ENCODE results near the gene ZNF407.
A peak's percentile ranks its signal among the peaks of the same experiment; 100 is the strongest.

The ZNF407 gene

DNA sequence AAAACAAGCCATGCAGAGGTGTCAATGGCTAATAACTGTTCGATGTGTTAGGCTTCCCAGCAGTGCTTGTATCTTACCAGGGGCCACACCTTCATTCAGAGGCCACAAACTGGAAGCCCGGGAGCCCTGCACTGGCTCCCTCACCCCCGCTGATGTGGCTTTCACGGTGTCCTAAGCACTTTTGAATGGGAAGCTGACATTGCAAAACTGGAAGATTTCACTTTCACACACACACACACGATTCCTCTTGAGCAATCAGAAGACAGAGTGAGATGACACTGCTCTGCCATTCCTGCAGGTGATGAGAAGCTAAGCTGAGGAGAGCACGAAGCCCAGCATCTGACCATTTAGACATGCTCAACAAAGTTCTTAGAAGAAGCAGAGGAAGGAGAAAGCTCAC is 8.6 kb upstream of the ZNF407 start:
- no peak for DNase-seq (ENCODE audit: low spot score)

- DNase-seq (ENCODE audit: low spot score), result no peak
Observed at GRCh38 chr18:74589811-74590210, 7.9 kb upstream of the ZNF407 start.

- no peak for DNase-seq (ENCODE audit: low spot score)
Observed at GRCh38 chr18:74590671-74591070, 7.0 kb upstream of the ZNF407 start.

DNA sequence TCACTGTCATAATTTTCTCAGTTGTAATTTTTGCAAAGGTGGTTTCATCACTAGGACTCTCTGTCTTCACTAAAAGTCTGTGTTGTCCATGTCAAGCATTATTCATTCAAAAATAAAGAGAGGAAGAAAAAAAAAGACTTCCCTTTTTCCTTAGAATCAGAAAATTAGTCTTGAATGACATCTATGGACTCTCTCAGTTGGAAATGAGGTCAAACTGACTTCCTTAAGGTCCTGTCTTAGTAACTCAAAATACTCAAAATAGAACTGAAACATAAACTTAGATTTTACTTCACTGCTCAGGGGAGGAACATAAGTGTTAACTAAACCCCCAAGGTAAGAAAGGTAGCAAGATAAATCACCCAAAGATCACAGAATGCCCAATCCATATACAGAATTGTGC is 2.2 kb upstream of the ZNF407 start:
- DNase-seq (ENCODE audit: low spot score), result no peak

DNA sequence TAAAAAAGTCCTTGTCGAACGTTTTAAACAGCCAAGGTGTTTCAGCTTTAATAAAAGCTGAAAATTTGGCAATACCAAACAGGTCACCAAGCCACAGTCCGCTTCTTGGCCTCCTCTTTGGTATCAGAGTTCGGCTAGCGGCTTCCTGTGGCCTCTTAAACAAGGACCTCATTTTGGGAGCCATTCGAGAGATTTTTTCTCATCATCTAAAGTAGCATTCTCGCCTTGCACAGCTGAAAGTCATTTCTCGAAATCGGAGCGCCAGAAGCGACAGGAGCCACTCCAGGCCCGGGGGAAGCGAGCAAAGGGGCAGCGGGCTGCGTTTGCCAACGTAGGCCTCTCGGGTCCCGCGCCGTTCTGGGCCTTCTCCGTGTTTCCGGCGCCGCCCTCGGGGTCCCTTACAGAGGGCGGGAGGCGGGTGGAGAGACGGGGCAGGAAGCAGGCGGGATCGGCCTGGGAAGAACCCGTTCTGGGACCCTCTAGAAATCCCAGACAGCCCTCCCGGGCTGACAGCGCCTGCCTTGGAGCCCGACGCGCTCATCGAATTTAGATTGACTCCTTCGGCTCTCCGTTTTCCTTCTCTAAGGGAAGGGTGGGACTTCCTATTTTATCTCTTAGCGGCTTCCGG is 522 bp upstream of the ZNF407 start:
- DNase-seq (ENCODE audit: low spot score), result no peak

DNA sequence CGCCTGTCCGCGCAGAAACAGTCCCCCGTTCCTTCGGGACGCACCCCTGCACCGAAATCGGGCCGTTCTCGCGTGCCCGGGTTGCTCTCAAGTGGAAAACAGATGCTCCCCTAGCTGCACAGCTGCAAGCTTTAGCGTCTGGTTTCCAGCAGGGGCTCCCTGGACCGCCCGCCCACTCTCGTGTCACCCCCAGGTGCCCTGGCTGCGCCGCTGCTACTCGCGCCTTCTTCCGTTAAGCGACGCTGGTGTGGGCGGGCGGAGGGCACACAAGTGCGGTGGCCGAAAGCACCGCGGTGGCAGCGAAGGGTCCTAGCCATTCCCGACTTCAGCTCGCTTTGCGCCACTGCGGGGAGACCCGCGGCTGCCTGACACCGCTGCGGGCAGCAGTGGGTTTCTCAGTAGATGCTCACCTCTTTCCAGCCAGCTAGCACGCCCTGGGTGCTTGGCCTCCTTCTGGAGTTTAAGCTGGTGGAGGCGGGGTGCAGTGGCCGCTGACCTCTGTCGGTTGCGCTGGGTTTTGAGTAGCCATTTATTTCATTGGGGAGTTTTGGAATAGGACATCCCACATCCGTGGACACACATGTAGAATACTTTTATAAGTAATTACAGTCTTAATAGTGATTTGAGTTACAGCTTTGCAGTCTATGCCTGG is 806 bp downstream of the ZNF407 start:
- DNase-seq (ENCODE audit: low spot score), result peak; percentile 45

GRCh38 chr18:74604361-74604760 is 6.7 kb downstream of the ZNF407 start:
- no peak for DNase-seq (ENCODE audit: low spot score)

DNA sequence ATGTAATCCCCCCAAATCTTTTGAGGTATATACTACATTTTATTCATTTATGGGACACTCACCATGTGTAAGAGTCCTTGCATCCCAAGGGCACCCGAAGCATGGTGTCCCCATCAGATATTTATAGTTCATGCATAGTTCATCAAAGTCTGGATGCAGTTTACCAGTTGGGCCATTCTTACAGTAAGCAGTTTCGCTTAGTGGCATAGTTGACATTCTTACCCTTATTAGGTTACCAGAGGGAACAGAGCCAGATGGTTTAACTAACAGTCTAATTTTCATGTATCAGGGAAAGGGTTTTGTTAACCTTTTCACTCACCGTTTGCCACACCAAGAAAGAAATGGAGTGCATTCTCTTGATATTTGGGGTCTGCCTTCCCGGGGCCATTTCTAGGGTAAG is 7.1 kb downstream of the ZNF407 start:
- DNase-seq (ENCODE audit: low spot score), result no peak

- DNase-seq (ENCODE audit: low spot score), result no peak
Observed at GRCh38 chr18:74608681-74609080, 11.0 kb downstream of the ZNF407 start.

DNA sequence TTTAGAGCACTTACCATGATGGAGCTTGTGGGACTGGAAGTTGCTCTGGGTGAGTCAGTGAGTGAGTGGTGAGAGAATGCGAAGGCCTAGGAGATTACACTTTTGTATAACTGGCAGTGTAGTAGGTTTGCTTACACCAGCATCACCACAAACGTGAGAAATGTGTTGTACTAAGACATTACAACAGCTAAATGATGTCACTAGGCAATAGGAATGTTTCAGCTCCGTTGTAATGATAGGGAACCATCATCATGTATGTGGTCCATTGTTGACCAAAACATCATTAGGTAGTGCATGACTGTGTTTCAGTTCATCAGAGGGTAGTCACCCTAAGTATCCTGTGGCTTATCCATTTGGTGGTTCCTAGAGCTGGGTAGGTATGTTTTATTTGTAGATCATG is 11.9 kb downstream of the ZNF407 start:
- no peak for DNase-seq (ENCODE audit: low spot score)

GRCh38 chr18:74610051-74610615 is 12.5 kb downstream of the ZNF407 start:
- no peak for DNase-seq (ENCODE audit: low spot score)

- DNase-seq (ENCODE audit: low spot score), result no peak
Observed at GRCh38 chr18:74610860-74611259, 13.2 kb downstream of the ZNF407 start.

GRCh38 chr18:74611765-74612164 is 14.1 kb downstream of the ZNF407 start:
- no peak for DNase-seq (ENCODE audit: low spot score)

DNA sequence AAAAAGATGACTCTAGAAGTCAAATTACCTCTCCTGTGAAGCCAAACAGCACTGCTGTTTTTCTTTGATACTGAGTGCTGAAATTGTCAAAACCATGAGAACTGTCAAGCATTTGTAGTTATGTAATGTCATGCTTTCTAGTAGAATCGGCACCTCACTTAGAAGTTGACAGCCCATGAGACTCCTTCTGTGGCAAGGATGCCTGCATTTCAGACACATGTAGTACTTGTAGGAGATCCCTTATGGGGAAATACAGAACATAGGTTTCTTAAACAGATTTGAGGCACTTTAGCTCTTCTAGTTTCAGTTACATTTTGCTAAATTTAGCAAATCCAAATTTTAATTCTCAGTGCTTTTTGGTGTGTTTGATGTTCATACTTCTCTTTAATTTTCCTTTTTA is 15.7 kb downstream of the ZNF407 start:
- DNase-seq (ENCODE audit: low spot score), result no peak

GRCh38 chr18:74616494-74616893 is 18.8 kb downstream of the ZNF407 start:
- no peak for DNase-seq (ENCODE audit: low spot score)

GRCh38 chr18:74617486-74617885 is 19.8 kb downstream of the ZNF407 start:
- DNase-seq (ENCODE audit: low spot score), result peak; percentile 73

GRCh38 chr18:74622072-74622471 is 24.4 kb downstream of the ZNF407 start:
- no peak for DNase-seq (ENCODE audit: low spot score)

DNA sequence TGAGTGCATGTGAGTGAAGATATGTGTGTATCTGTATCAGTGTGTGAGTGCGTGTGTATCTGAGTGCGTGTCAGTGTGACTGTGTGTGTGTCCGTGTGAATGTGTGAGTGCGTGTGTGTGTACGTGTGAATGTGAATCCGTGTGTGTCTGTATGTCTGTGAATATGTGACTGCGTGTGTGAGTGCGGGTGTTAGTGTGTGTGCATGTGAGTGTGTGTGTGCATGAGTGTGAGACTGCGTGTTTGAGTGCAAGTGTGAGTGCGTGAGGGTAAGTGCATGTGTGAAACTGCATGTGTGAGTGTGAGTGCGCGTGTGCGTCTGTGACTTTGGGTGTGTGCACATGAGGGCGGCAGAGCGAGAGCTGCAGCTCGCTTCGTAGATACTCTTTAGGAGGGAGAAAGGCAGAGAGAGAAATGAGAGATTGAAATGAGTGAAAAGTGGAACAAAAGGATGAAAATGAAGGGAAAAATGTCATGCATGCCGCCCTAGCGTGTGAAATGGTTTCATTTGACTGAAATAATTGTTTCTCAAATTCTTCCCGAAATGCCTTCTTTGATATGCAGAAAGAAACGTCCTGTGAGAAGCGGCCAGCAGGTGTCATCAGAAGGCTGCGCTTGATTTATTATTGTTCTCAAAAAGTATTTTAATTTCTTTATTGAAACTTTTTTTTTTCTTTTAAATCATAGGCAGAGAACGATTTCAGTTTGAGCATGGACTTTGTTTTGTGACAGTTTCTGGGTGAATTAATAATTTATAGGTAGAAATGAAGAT is 25.6 kb downstream of the ZNF407 start:
- DNase-seq (ENCODE audit: low spot score), result peak; percentile 8

DNA sequence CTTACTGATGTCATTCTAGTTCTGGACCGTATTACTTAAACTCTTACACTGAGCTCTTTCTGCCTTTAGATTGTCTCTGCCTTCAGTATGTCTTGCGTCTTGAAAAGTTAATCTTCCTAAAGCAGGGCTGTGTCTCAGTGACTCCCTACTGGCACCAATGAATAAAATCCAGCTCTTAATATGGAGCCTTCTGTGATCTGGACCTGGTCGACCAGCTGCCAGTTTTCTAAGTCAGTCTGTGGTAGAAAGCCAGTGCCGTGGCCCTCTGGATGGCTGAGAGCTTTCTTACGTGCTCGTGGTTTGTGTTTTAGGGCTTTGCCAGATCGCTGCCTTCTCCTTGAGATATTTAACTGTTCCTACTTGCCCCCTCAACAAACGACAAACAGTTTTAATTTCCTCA is 26.8 kb downstream of the ZNF407 start:
- DNase-seq (ENCODE audit: low spot score), result no peak

- DNase-seq (ENCODE audit: low spot score), result no peak
Observed at GRCh38 chr18:74625157-74625556, 27.5 kb downstream of the ZNF407 start.

DNA sequence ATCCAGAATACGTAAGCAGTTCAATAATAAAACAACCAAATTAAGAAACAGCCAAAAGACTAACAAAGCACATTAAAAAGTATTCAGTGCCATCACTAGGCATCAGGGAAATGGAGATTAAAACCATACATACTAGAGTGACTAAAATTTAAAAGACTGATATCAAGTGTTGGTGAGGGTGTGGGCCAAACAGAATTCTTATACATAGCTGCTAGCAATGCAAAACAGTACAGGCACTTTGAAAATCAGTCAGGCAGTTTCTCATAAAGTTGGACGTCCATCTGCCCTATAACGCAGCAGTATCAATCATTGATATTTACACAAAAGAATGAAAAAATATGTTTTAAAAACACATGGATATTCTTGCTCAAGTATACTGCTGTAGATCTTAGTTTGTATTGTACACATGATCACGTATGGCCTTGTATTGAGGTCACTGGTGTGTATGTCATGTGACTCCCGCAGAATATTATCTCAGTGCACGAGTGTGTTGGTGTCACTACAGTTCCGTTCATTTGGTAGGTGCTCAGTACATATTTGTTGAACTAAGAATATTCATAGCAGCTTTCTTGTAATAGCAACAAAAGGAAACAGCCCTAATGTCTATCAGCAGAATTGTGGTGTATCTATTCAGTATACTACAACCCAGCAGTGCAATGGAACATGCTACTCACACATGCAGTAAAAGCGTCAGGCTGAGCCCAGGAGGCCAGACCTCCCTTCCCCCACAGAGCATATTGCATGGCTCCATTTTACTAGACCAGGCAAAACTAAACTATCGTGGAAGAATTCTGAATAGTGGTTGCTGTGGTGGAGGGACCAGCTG is 28.6 kb downstream of the ZNF407 start:
- DNase-seq (ENCODE audit: low spot score), result no peak

GRCh38 chr18:74630804-74631203 is 33.1 kb downstream of the ZNF407 start:
- DNase-seq (ENCODE audit: low spot score), result no peak

Data from cerebellar cortex (tissue), 1 donor.